B cell (primary cell): ENCODE results near the gene HMGB2. TPM values are rescaled to one million over a fixed set of nuclear protein-coding genes. Genes with fewer than 3 reads are reported as not detected.

Source experiments
- ATAC-seq: fragments of 200-7000 bp; cut with Tn5 transposase; one replicate; pipeline ENCODE4 v1.10.0; 2021; ENCODE audit warnings: low read depth, mild to moderate bottlenecking, moderate number of reproducible peaks, moderate library complexity
- CTCF ChIA-PET: fragments of 350-600 bp; sonication (Branson Sonifier 250); formaldehyde crosslinking; loops from one replicate; lab custom pipeline; 2021; ENCODE audit warnings: antibody characterized with exemption, inconsistent platforms; lab: Charles Lee
- POLR2A ChIA-PET: fragments of 350-600 bp; sonication (Branson Sonifier 250); formaldehyde crosslinking; loops from one replicate; lab custom pipeline; 2021; ENCODE audit warnings: antibody characterized with exemption; lab: Charles Lee
- DNase-seq: peaks from one replicate; pipeline ENCODE4 v3.0.0; 2013
- H2AFZ ChIP-seq: 2 replicates; pipeline ENCODE4 v1.6.1; 2012; ENCODE audit warnings: mild to moderate bottlenecking, low read depth, low read length; ENCODE audit not compliant: insufficient read depth, poor library complexity, severe bottlenecking
- H3K27ac ChIP-seq, 2 donors: 1 replicate in 1 of 2; 2 replicates in 1 of 2; pipeline ENCODE4 v1.5.1; 2012 to 2013; ENCODE audit warnings: low read length in 2 of 2, mild to moderate bottlenecking in 2 of 2, moderate library complexity in 1 of 2
- H3K27me3 ChIP-seq, 4 experiments: fragments of 200-600 bp in 1 of 4; sonication (generic) in 1 of 4; replicated peaks in 1 of 4; 1 replicate in 2 of 4; 2 replicates in 2 of 4; pipeline versions ENCODE4 v1.6.1 to v1.7.0; 2013 to 2016; ENCODE audit warnings: low read length in 3 of 4, mild to moderate bottlenecking in 2 of 4, mixed read lengths in 1 of 4, moderate library complexity in 1 of 4; ENCODE audit not compliant: insufficient read depth in 4 of 4, control insufficient read depth in 3 of 4; ENCODE audit errors: control extremely low read depth in 1 of 4
- H3K36me3 ChIP-seq, 2 experiments: replicated peaks in 1 of 2; 1 replicate in 1 of 2; 2 replicates in 1 of 2; pipeline versions ENCODE4 v1.6.1 to v1.7.1; 2013; ENCODE audit warnings: low read length in 1 of 2; ENCODE audit not compliant: insufficient read depth in 2 of 2, control insufficient read depth in 1 of 2; ENCODE audit errors: control extremely low read depth in 1 of 2, extremely low read depth in 1 of 2
- H3K4me1 ChIP-seq, 2 donors: fragments of 200-600 bp in 1 of 2; sonication (generic) in 1 of 2; 1 replicate in 1 of 2; 2 replicates in 1 of 2; pipeline versions ENCODE4 v1.5.1 to v1.6.1; 2013 to 2017; ENCODE audit warnings: low read length in 2 of 2; ENCODE audit not compliant: control insufficient read depth in 2 of 2, insufficient read depth in 2 of 2
- H3K4me2 ChIP-seq: replicated peaks from 2 replicates; pipeline ENCODE3; 2012; ENCODE audit warnings: mild to moderate bottlenecking, low read depth, low read length; ENCODE audit not compliant: poor library complexity, severe bottlenecking
- H3K4me3 ChIP-seq, 5 experiments: fragments of 200-600 bp in 1 of 5; sonication (generic) in 1 of 5; 1 replicate in 3 of 5; 2 replicates in 2 of 5; pipeline versions ENCODE4 v1.5.1 to v1.7.0; 2011 to 2016; ENCODE audit warnings: low read length in 4 of 5, mild to moderate bottlenecking in 4 of 5, low read depth in 2 of 5, control low read depth in 1 of 5, moderate library complexity in 1 of 5; ENCODE audit not compliant: insufficient read depth in 1 of 5; ENCODE audit errors: control extremely low read depth in 1 of 5, extremely low read depth in 1 of 5
- H3K79me2 ChIP-seq: fragments of 200-600 bp; sonication (generic); one replicate; pipeline ENCODE4 v1.6.0; 2016; ENCODE audit warnings: low read length; ENCODE audit not compliant: control insufficient read depth, insufficient read depth
- H3K9ac ChIP-seq: fragments of 200-600 bp; sonication (generic); 2 replicates; pipeline ENCODE4 v1.6.1; 2017; ENCODE audit warnings: mild to moderate bottlenecking, low read length, moderate library complexity
- H3K9me3 ChIP-seq, 3 donors: one replicate each; pipeline versions ENCODE4 v1.6.1 to v1.7.1; 2013; ENCODE audit warnings: low read length in 2 of 3; ENCODE audit not compliant: control insufficient read depth in 2 of 3, insufficient read depth in 1 of 3; ENCODE audit errors: control extremely low read depth in 1 of 3
- H4K20me1 ChIP-seq: 2 replicates; pipeline ENCODE4 v1.6.0; 2012; ENCODE audit warnings: mild to moderate bottlenecking, low read length; ENCODE audit not compliant: insufficient read depth, control insufficient read depth, poor library complexity, severe bottlenecking
- H3K27ac Mint-ChIP-seq: one replicate; pipeline ENCODE4 v1.8.0; 2021; ENCODE audit warnings: mixed read lengths
- H3K27me3 Mint-ChIP-seq: one replicate; pipeline ENCODE4 v1.8.0; 2021; ENCODE audit warnings: mixed read lengths
- H3K4me1 Mint-ChIP-seq: one replicate; pipeline ENCODE4 v1.8.0; 2021; ENCODE audit warnings: mixed read lengths
- H3K4me3 Mint-ChIP-seq: one replicate; pipeline ENCODE4 v1.8.0; 2021; ENCODE audit warnings: mixed read lengths
- H3K9me3 Mint-ChIP-seq: one replicate; pipeline ENCODE4 v1.8.0; 2022; ENCODE audit warnings: mixed read lengths; ENCODE audit not compliant: insufficient read depth
- CTCF ChIP-seq: fragments of 200-600 bp; IDR thresholded peaks from one replicate; pipeline ENCODE4 v1.8.0; 2022; ENCODE audit warnings: antibody characterized with exemption, mild to moderate bottlenecking
- EZH2 ChIP-seq: IDR thresholded peaks from 2 replicates; pipeline ENCODE4 v1.6.1; 2012; ENCODE audit warnings: borderline replicate concordance, low read depth, mild to moderate bottlenecking, moderate library complexity, low read length; ENCODE audit not compliant: insufficient read depth, poor library complexity, severe bottlenecking
- WGBS: methylation state at CpG from one replicate; pipeline ENCODE4 v1.1.5; 2013; ENCODE audit warnings: missing lambda C conversion rate; ENCODE audit not compliant: insufficient coverage; 5-methylcytosine and 5-hydroxymethylcytosine counted together
- intact Hi-C: fragments of 100-400 bp; cut with micrococcal nuclease; formaldehyde crosslinking; loops from one replicate; pipeline ENCODE4 v1.10.0; 2022
- polyA plus RNA-seq: library from polyadenylated mRNA; depleted of rRNA; stranded (reverse); fragments of >200 nt; gene quantifications from 2 replicates; pipeline ENCODE4 v1.2.3, GENCODE V29; 2012
- total RNA-seq, 2 donors: library from RNA; stranded (reverse); fragments of 120-200 nt in 1 of 2; gene quantifications; 1 replicate in 1 of 2; 2 replicates in 1 of 2; pipeline versions ENCODE4 v1.2.3 to v1.2.4, GENCODE V29; 2013 to 2022

The HMGB2 gene
- total and polyA plus RNA-seq, 2 donors (not counting 1 experiment from before 2014, with no cell fraction given) = 44.1 to 82.5 TPM

- no peaks in the 10 kb centered on the region for H3K36me3 ChIP-seq
- intact Hi-C loops = no loop called here
- POLR2A ChIA-PET = interaction anchor here (1.4 kb wide), 1 partner anchor 33 kb away, joined by 6 read pairs; the partner anchor contains the start of gene HMGB2
- H3K27me3 ChIP-seq = no peaks in the 10 kb centered on the region
- Mint-ChIP-seq H3K27me3 (no peaks in the 10 kb centered on the region), H3K27ac (no peak overlapping the region), H3K9me3 (no peaks in the 10 kb centered on the region), H3K4me3 (no peak overlapping the region), H3K4me1 (peaks cover 15% of the 10 kb centered on the region)
- no peaks in the 10 kb centered on the region for H3K9me3 ChIP-seq
- no peak overlapping the region for H3K4me3 ChIP-seq
- no peaks in the 10 kb centered on the region for H4K20me1 ChIP-seq
- no peak for ATAC-seq
- no peak for TF ChIP-seq EZH2
- TF ChIP-seq CTCF = no peak
- H3K4me2 ChIP-seq = no peak overlapping the region
- no peak overlapping the region for H2AFZ ChIP-seq
- DNase-seq = no peak
- peaks cover 9 to 12% of the 10 kb centered on the region in 2 donors for H3K4me1 ChIP-seq
- H3K27ac ChIP-seq = no peak overlapping the region
- CTCF ChIA-PET = interaction anchor here (1.6 kb wide), 1 partner anchor 48 kb away, joined by 3 read pairs; no protein-coding TSS in a partner anchor
- H3K9ac ChIP-seq = no peak overlapping the region
- H3K79me2 ChIP-seq = peaks cover 6% of the 10 kb centered on the region
Measured at GRCh38 chr4:173367285-173367684, 33.1 kb upstream of the HMGB2 start.

- H3K4me1 Mint-ChIP-seq = peaks cover 5% of the 10 kb centered on the region
- DNase-seq (no peak), ATAC-seq (no peak)
- no peaks in the 10 kb centered on the region for H3K36me3 ChIP-seq
- POLR2A ChIA-PET = no interaction called here
- H2AFZ ChIP-seq = no peak overlapping the region
- no peaks in the 10 kb centered on the region for H3K9me3 ChIP-seq
- H3K9ac ChIP-seq = no peak overlapping the region
- H3K27me3 ChIP-seq = no peaks in the 10 kb centered on the region
- peaks cover 4 to 5% of the 10 kb centered on the region in 2 donors for H3K4me1 ChIP-seq
- no peaks in the 10 kb centered on the region for H3K27me3 Mint-ChIP-seq
- CTCF ChIA-PET = no interaction called here
- no peak overlapping the region for H3K4me2 ChIP-seq
- no peaks in the 10 kb centered on the region for H3K9me3 Mint-ChIP-seq
- H3K4me3 ChIP-seq = no peak overlapping the region
- H3K27ac Mint-ChIP-seq = no peak overlapping the region
- no CpG with 5 or more reads among the region's 2 CpGs for WGBS
- no peaks in the 10 kb centered on the region for H3K79me2 ChIP-seq
- H3K4me3 Mint-ChIP-seq = no peak overlapping the region
- H4K20me1 ChIP-seq = no peaks in the 10 kb centered on the region
- TF ChIP-seq CTCF (no peak), EZH2 (no peak)
- H3K27ac ChIP-seq = no peak overlapping the region
- intact Hi-C loops = no loop called here
Measured at GRCh38 chr4:173365359-173365996, 31.3 kb upstream of the HMGB2 start.
